ENCODE measurements around the gene GAST. TPM values are rescaled to one million over a fixed set of nuclear protein-coding genes. Genes with fewer than 3 reads are reported as not detected.
"Not testable (repeated sequence)": the region's sequence is repeated elsewhere in the genome, so short reads cannot be mapped to it uniquely, and the experiment has no call there.

Gene GAST
- total RNA-seq, 1 experiment from 2014 or later, result not detected

DNA sequence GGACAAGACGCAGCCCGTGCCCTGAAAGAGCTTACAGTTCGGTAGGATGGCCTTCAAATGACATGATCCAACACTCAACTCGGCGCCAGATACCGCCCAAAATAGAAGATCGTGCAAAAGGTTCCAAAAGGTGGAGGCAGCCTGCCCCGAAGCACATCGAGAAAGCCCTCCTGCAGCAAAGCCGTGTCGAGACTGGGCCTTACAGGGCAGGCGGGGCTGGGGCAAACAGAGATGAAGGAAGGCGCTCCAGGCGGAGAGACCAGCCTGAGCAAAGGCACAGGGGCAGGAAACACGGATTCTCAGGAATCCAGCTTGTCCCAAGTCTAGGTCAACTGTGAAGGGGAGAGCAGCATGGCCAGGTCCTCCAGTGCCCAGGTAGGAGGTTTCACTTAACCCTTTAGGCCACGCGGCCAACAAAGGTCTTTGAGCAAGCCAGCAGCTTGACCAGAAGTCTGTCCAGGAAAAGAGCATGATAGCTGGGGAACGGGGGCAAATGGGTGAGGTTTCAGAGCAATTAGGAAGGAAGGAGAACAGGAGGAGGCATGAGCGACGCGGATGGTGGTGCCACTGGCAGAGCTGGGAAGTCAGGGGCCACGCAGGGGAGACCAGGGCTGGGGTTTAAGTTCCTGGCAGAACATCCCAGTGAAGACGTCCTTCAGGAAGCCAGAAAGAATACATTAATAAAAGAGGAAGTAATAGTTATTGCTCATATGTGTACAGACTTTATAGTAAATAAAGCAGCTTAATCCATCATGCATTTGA lies 44.7 kb upstream of the GAST start:
- H2AFZ ChIP-seq (ENCODE audit: low read length), result peak overlapping the region; percentile 84; the same call in 1 of the 2 replicates
- no peaks in the 10 kb centered on the region for H3K9me2 ChIP-seq (replicated peaks; ENCODE audit: insufficient read depth, low read length)
- H3K27ac ChIP-seq (ENCODE audit: low read length), result no peak overlapping the region
- peaks cover 25% of the 10 kb centered on the region for H3K4me1 ChIP-seq (ENCODE audit: low read length)
- peak overlapping the region; percentile 83 for H3K9ac ChIP-seq (ENCODE audit: low read length)
- no peaks in the 10 kb centered on the region for H3K36me3 ChIP-seq (ENCODE audit: insufficient read depth, low read length)
- peak overlapping the region; percentile 94 for H3K4me2 ChIP-seq (ENCODE audit: low read depth, low read length, poor library complexity, severe bottlenecking)
- no peaks in the 10 kb centered on the region for H3K27me3 ChIP-seq (ENCODE audit: low read length)
- peak overlapping the region; percentile 77; the same call in 1 of the 2 replicates for H3K4me3 ChIP-seq (ENCODE audit: low read length)
- H3K9me3 ChIP-seq (ENCODE audit: low read length), result no peaks in the 10 kb centered on the region
- no peaks in the 10 kb centered on the region for H4K20me1 ChIP-seq (ENCODE audit: insufficient read depth, low read depth, low read length)
- no peak for DNase-seq
- H3K79me2 ChIP-seq (ENCODE audit: low read length), result no peaks in the 10 kb centered on the region

DNA sequence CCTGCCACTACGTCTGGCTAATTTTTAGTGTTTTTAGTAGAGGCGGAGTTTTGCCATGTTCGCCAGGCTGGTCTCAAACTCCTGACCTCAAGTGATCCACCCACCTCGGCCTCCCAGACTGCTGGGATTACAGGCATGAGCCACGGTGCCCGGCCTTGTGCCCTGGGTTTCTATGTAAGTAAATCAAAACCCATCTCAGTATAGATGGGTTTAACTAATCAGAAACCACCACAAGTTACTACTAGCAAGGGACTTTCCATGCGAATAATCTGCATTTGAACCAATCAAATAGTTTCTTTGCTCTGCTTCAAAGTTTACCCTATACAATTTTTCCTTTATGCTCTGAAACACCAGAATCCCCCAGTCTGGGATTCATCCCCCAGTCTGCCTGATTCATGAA lies 40.0 kb upstream of the GAST start:
- Histone ChIP-seq H3K9me3 (ENCODE audit: low read length) (no peaks in the 10 kb centered on the region), H4K20me1 (ENCODE audit: insufficient read depth, low read depth, low read length) (no peaks in the 10 kb centered on the region), H3K27ac (ENCODE audit: low read length) (no peak overlapping the region), H3K4me2 (ENCODE audit: low read depth, low read length, poor library complexity, severe bottlenecking) (no peak overlapping the region), H2AFZ (ENCODE audit: low read length) (no peak overlapping the region), H3K36me3 (ENCODE audit: insufficient read depth, low read length) (no peaks in the 10 kb centered on the region), H3K4me3 (ENCODE audit: low read length) (no peak overlapping the region), H3K9me2 (replicated peaks; ENCODE audit: insufficient read depth, low read length) (no peaks in the 10 kb centered on the region), H3K79me2 (ENCODE audit: low read length) (no peaks in the 10 kb centered on the region), H3K4me1 (ENCODE audit: low read length) (peaks cover 6% of the 10 kb centered on the region), H3K9ac (ENCODE audit: low read length) (no peak overlapping the region), H3K27me3 (ENCODE audit: low read length) (no peaks in the 10 kb centered on the region)
- no peak for DNase-seq

DNA sequence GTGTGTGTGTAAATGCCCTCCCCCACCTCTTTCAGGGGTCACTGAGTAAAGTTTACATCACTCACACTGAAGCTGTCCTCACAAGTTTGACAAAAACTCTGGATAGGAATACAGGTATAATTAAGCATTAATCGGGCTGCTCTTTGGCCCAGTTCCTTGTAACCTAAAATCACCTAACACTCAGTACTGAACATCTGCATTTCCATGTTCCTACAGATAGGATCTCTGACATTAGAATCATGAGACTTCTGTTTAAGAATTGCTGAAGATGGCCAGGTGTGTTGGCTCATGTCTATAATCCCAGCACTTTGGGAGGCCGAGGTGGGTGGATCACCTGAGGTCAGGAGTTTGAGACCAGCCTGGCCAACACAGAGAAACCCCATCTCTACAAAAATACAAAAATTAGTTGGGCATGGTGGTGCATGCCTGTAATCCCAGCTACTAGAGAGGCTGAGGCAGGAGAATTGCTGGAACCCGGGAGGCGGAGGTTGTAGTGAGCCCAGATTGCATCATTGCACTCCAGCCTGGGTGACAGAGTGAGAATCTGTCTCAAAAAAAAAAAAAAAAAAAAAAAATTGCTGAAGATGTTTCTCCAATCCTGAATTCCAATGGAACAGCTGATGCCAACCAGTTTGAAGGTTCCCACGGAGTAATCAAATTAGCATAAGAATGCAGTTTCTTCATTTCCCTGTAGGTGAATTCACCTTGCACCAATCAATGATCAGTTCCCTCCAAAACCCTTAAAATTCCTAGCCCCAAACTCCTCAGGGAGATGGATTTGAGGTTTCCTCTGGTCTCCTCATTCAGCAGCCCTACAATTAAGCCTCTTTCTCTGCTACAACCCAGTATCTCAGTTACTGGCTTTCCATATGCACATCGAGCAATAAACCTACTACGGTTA lies 36.7 kb upstream of the GAST start:
- not testable (repeated sequence) for H3K4me2 ChIP-seq (ENCODE audit: low read depth, low read length, poor library complexity, severe bottlenecking); H3K27ac ChIP-seq (ENCODE audit: low read length); H3K4me3 ChIP-seq (ENCODE audit: low read length); H3K9me3 ChIP-seq (ENCODE audit: low read length); H3K27me3 ChIP-seq (ENCODE audit: low read length); H2AFZ ChIP-seq (ENCODE audit: low read length); H3K9me2 ChIP-seq (replicated peaks; ENCODE audit: insufficient read depth, low read length); H3K79me2 ChIP-seq (ENCODE audit: low read length); DNase-seq; H4K20me1 ChIP-seq (ENCODE audit: insufficient read depth, low read depth, low read length); H3K4me1 ChIP-seq (ENCODE audit: low read length); H3K36me3 ChIP-seq (ENCODE audit: insufficient read depth, low read length); H3K9ac ChIP-seq (ENCODE audit: low read length)

DNA sequence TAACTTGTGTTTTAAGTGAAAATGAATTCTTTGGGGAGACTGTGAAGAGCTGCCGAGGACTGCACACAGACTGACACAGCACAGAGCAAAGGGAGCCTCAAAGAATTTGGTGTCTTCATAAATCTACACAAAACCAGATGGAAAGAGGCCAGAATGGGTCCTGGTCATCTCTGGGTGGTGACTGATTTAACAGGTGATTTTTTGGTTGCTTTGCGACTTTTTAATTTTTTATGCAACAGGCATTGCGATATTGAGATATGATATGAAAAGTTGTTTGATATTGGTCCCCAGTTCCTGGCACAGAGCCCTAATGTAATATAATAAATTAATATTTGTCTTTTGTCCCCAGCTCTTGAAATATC lies 36.1 kb upstream of the GAST start:
- Histone ChIP-seq H3K4me2 (ENCODE audit: low read depth, low read length, poor library complexity, severe bottlenecking) (no peak overlapping the region), H3K4me1 (ENCODE audit: low read length) (peaks cover 10% of the 10 kb centered on the region), H3K27me3 (ENCODE audit: low read length) (no peaks in the 10 kb centered on the region), H3K9me2 (replicated peaks; ENCODE audit: insufficient read depth, low read length) (no peaks in the 10 kb centered on the region), H3K27ac (ENCODE audit: low read length) (no peak overlapping the region), H3K79me2 (ENCODE audit: low read length) (no peaks in the 10 kb centered on the region), H4K20me1 (ENCODE audit: insufficient read depth, low read depth, low read length) (no peaks in the 10 kb centered on the region), H3K9me3 (ENCODE audit: low read length) (no peaks in the 10 kb centered on the region), H3K9ac (ENCODE audit: low read length) (no peak overlapping the region), H3K4me3 (ENCODE audit: low read length) (no peak overlapping the region), H2AFZ (ENCODE audit: low read length) (no peak overlapping the region), H3K36me3 (ENCODE audit: insufficient read depth, low read length) (no peaks in the 10 kb centered on the region)
- no peak for DNase-seq

DNA sequence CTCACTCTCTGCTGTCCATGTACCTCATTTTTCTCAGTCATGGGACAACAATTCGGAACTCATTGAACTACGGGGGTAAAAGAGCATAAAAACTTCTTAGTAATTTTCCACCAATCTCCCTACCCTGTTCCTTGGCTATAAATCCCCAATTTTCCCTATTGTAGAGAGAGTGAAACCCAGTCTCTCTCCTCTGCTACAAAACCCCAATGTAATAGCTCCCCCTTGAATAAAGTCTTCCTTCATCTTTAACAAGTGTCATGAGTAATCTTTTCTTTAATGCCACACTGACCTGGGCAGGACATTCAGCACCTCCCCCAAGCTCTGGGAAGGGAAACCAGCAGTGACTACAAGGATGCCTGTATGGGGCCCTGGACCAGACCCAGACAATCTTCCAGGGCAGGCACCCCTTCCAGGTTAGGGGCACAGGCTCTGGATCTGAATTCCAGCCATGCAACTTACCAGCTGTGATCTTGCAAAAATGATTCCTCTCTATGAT lies 33.7 kb upstream of the GAST start:
- H3K79me2 ChIP-seq (ENCODE audit: low read length), result no peaks in the 10 kb centered on the region
- H3K9me3 ChIP-seq (ENCODE audit: low read length), result no peaks in the 10 kb centered on the region
- no peaks in the 10 kb centered on the region for H3K36me3 ChIP-seq (ENCODE audit: insufficient read depth, low read length)
- H3K4me1 ChIP-seq (ENCODE audit: low read length), result peaks cover 10% of the 10 kb centered on the region
- no peaks in the 10 kb centered on the region for H4K20me1 ChIP-seq (ENCODE audit: insufficient read depth, low read depth, low read length)
- H3K27me3 ChIP-seq (ENCODE audit: low read length), result no peaks in the 10 kb centered on the region
- no peak for DNase-seq
- no peak overlapping the region for H3K27ac ChIP-seq (ENCODE audit: low read length)
- peak overlapping the region; percentile 42; the same call in 1 of the 2 replicates for H3K4me3 ChIP-seq (ENCODE audit: low read length)
- no peaks in the 10 kb centered on the region for H3K9me2 ChIP-seq (replicated peaks; ENCODE audit: insufficient read depth, low read length)
- H2AFZ ChIP-seq (ENCODE audit: low read length), result peak overlapping the region; percentile 44; the same call in 1 of the 2 replicates
- H3K9ac ChIP-seq (ENCODE audit: low read length), result peak overlapping the region; percentile 23; the same call in 1 of the 2 replicates
- H3K4me2 ChIP-seq (ENCODE audit: low read depth, low read length, poor library complexity, severe bottlenecking), result peak overlapping the region; percentile 43

DNA sequence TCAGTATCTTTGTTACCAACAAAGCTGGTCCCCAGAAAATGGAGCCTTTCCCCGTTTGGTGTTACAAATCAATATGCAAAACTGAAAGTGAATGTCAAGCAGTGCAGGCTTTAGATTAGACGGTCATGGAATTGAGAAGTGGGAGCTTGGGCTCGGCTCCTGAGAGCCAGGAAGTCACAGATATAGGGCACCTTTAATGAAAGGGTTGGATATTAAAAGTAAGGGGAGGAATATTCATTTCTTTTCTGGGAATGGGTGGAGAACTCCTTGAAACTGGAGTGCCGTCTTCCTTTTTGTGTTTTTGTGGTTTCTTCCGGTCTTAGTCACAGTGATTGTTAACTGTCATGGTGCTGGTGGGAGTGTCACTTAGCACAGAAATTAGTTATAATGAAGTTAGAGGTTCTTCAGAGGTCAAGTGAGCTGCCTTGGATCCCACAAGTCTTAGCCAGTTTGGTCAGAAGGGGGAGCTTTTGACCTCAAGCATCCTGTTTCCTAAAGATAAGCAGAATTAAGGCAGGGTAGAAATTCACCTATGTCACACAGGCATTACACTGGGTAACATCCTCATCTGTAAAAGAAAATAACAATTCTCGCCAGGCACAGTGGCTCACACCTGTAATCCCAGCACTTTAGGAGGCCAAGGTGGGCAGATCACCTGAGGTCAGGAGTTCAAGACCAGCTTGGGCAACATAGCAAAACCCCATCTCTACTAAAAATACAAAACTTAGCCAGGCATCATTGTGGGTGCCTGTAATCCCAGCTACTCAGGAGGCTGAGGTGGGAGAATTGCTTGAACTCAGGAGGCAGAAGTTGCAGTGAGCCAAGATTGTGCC lies 33.0 kb upstream of the GAST start:
- Histone ChIP-seq H3K4me2 (ENCODE audit: low read depth, low read length, poor library complexity, severe bottlenecking) (peak overlapping the region; percentile 43), H3K27ac (ENCODE audit: low read length) (no peak overlapping the region), H2AFZ (ENCODE audit: low read length) (peak overlapping the region; percentile 44; the same call in 1 of the 2 replicates), H3K4me1 (ENCODE audit: low read length) (peaks cover 10% of the 10 kb centered on the region), H3K27me3 (ENCODE audit: low read length) (no peaks in the 10 kb centered on the region), H3K36me3 (ENCODE audit: insufficient read depth, low read length) (no peaks in the 10 kb centered on the region), H3K4me3 (ENCODE audit: low read length) (peak overlapping the region; percentile 42; the same call in 1 of the 2 replicates), H3K9ac (ENCODE audit: low read length) (peak overlapping the region; percentile 23), H3K9me3 (ENCODE audit: low read length) (no peaks in the 10 kb centered on the region), H3K79me2 (ENCODE audit: low read length) (no peaks in the 10 kb centered on the region), H4K20me1 (ENCODE audit: insufficient read depth, low read depth, low read length) (no peaks in the 10 kb centered on the region), H3K9me2 (replicated peaks; ENCODE audit: insufficient read depth, low read length) (no peaks in the 10 kb centered on the region)
- DNase-seq, result peak; percentile 61

DNA sequence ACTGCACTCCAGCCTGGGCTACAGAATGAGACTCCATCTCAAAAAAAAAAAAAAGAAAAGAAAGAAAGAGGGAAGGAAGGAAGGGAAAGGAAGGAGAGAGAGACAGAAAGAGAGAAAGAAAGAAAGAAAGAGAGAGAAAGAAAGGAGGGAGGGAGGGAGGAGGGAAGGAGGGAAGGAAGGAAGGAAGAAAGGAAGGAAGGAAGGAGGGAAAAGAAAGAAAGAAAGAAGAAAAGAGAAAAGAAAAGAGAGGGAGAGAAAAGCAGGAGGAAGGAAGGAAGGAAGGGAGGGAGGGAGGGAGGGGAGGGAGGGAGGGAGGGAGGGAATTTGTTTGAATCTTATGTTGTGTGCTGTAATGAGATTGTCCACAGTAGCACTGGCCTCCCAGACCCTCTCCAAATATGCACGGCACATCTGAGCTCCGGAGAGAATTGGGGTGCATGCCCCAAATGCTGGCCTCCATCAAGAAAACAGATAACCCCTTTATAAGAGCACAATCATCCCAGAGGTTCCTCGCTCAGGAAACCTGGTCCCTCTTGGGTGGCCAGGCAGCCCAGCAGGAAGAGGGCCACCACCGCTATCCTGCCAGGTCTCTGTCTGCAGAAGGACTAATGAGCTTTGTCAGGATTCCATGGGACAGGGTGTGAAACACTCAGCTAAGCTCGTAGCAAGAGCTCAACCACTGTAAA lies 32.2 kb upstream of the GAST start:
- no peak overlapping the region for H3K9ac ChIP-seq (ENCODE audit: low read length)
- H3K9me3 ChIP-seq (ENCODE audit: low read length), result no peaks in the 10 kb centered on the region
- no peak overlapping the region for H3K4me2 ChIP-seq (ENCODE audit: low read depth, low read length, poor library complexity, severe bottlenecking)
- no peak for DNase-seq
- H4K20me1 ChIP-seq (ENCODE audit: insufficient read depth, low read depth, low read length), result no peaks in the 10 kb centered on the region
- peaks cover 10% of the 10 kb centered on the region for H3K4me1 ChIP-seq (ENCODE audit: low read length)
- H3K4me3 ChIP-seq (ENCODE audit: low read length), result no peak overlapping the region
- H3K79me2 ChIP-seq (ENCODE audit: low read length), result no peaks in the 10 kb centered on the region
- H3K9me2 ChIP-seq (replicated peaks; ENCODE audit: insufficient read depth, low read length), result no peaks in the 10 kb centered on the region
- no peak overlapping the region for H2AFZ ChIP-seq (ENCODE audit: low read length)
- H3K27ac ChIP-seq (ENCODE audit: low read length), result no peak overlapping the region
- no peaks in the 10 kb centered on the region for H3K36me3 ChIP-seq (ENCODE audit: insufficient read depth, low read length)
- no peaks in the 10 kb centered on the region for H3K27me3 ChIP-seq (ENCODE audit: low read length)

Measured in Karpas-422 (cell line).